Ishikawa (cell line): ENCODE data around the gene GMPR.

Experiments
- CEBPB ChIP-seq: IDR thresholded peaks from 2 replicates; pipeline ENCODE4 v1.6.1; 2012
- CREB1 ChIP-seq: IDR thresholded peaks from 2 replicates; pipeline ENCODE4 v1.6.1; 2012; ENCODE audit warnings: low read depth
- EGR1 ChIP-seq: IDR thresholded peaks from 2 replicates; pipeline ENCODE4 v1.6.1; 2012
- EP300 ChIP-seq: IDR thresholded peaks from 2 replicates; pipeline ENCODE4 v1.6.1; 2012; ENCODE audit warnings: borderline replicate concordance
- FOXM1 ChIP-seq: IDR thresholded peaks from 2 replicates; pipeline ENCODE4 v1.6.1; 2012; ENCODE audit warnings: low read depth, borderline replicate concordance
- MAX ChIP-seq: IDR thresholded peaks from 2 replicates; pipeline ENCODE4 v1.6.1; 2012
- NFIC ChIP-seq: IDR thresholded peaks from 2 replicates; pipeline ENCODE4 v1.6.1; 2012
- RAD21 ChIP-seq: IDR thresholded peaks from 2 replicates; pipeline ENCODE4 v1.6.1; 2012; ENCODE audit warnings: low read depth
- REST ChIP-seq: IDR thresholded peaks from 2 replicates; pipeline ENCODE4 v1.6.1; 2012; ENCODE audit warnings: low read depth, mild to moderate bottlenecking
- TAF1 ChIP-seq: IDR thresholded peaks from 2 replicates; pipeline ENCODE4 v1.6.1; 2012; ENCODE audit warnings: low read depth, mild to moderate bottlenecking
- TCF12 ChIP-seq: IDR thresholded peaks from 2 replicates; pipeline ENCODE4 v1.6.1; 2012; ENCODE audit warnings: low read depth
- TEAD4 ChIP-seq: IDR thresholded peaks from 2 replicates; pipeline ENCODE4 v1.6.1; 2012
- USF1 ChIP-seq: IDR thresholded peaks from 2 replicates; pipeline ENCODE4 v1.6.1; 2012
- YY1 ChIP-seq: IDR thresholded peaks from 2 replicates; pipeline ENCODE4 v1.6.1; 2012; ENCODE audit warnings: low read depth
- ZBTB7A ChIP-seq: IDR thresholded peaks from 2 replicates; pipeline ENCODE4 v1.6.1; 2012; ENCODE audit warnings: low read depth

GMPR gene

GRCh38 chr6:16334671-16335070, 96.3 kb downstream of the GMPR start:
- TF ChIP-seq TEAD4 (no peak), USF1 (no peak), CEBPB (peak; percentile 77)

- TF ChIP-seq ZBTB7A (no peak), EP300 (no peak), NFIC (no peak), REST (no peak), MAX (no peak)
Observed at GRCh38 chr6:16335176-16335575, 96.8 kb downstream of the GMPR start.

GRCh38 chr6:16336056-16336818, 97.8 kb downstream of the GMPR start:
- TF ChIP-seq MAX = no peak

GRCh38 chr6:16336911-16337294, 98.5 kb downstream of the GMPR start:
- TF ChIP-seq MAX (no peak), TAF1 (no peak), EGR1 (no peak), CEBPB (no peak), TEAD4 (no peak), EP300 (no peak), TCF12 (no peak), RAD21 (no peak), USF1 (no peak), YY1 (no peak)

GRCh38 chr6:16337295-16337975, 99.0 kb downstream of the GMPR start:
- no peak for TF ChIP-seq CREB1
- no peak for TF ChIP-seq TEAD4
- TF ChIP-seq CEBPB = no peak
- no peak for TF ChIP-seq ZBTB7A
- TF ChIP-seq FOXM1 = no peak
- no peak for TF ChIP-seq RAD21

GRCh38 chr6:16338577-16339264, 100.3 kb downstream of the GMPR start:
- no peak for TF ChIP-seq RAD21
- no peak for TF ChIP-seq TCF12
- no peak for TF ChIP-seq CREB1
- TF ChIP-seq EGR1 = no peak
- no peak for TF ChIP-seq USF1
- no peak for TF ChIP-seq TEAD4
- TF ChIP-seq TAF1 = no peak
- TF ChIP-seq CEBPB = no peak
- TF ChIP-seq MAX = no peak
- no peak for TF ChIP-seq FOXM1
- no peak for TF ChIP-seq REST
- TF ChIP-seq EP300 = no peak
- TF ChIP-seq NFIC = no peak
- no peak for TF ChIP-seq ZBTB7A
- no peak for TF ChIP-seq YY1
